GM18867 (cell line): ENCODE data around the gene MAP7.
"Not testable (repeated sequence)": the region's sequence is repeated elsewhere in the genome, so short reads cannot be mapped to it uniquely, and the experiment has no call there.

Experiments
- ATAC-seq: cut with Tn5 transposase; IDR thresholded peaks from one replicate; pipeline ENCODE4 v1.9.1; 2021; ENCODE audit warnings: mild to moderate bottlenecking, moderate library complexity; ENCODE audit not compliant: unreplicated experiment

Gene MAP7

GRCh38 chr6:136474241-136474640, 76.0 kb downstream of the MAP7 start:
- ATAC-seq: no peak

DNA sequence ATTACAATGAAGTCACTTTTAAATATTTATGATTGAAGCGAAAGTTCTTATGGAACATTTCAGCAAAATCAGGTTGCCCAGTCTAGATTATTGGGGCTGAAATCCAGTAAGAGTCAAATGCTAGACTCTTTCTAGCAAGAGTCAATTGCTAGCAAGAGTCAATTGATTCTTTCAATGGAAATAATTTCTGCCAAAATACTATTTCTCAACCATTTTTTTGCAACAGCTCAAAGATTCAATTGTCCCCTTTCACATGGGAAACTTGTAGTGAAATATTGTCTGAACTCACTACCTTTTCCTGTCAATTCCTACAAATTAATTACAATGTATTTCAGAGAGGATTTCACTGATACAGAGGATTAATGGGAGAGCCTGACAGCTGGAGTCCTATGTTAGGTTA, 78.3 kb downstream of the MAP7 start:
- ATAC-seq: no peak

GRCh38 chr6:136471372-136471771, 78.8 kb downstream of the MAP7 start:
- no peak for ATAC-seq

DNA sequence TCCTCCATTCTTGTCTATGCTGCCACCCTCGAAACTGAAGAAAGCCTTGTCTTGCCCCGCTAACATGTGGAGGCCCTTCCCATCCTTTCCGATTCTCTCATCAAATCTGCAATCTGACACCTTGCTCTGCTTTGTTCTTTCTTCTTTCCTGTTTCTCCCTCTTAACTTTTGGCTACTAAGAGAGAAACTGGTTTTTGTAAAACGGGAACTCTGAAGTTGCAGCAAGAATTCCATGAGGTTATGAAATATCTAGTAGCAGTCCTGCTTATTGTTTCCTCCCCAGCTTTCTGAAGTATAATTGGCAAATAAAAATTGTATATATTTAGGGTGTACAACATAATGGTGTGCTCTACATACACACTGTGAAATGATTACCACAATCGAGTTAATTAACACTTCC, 80.2 kb downstream of the MAP7 start:
- ATAC-seq: no peak

DNA sequence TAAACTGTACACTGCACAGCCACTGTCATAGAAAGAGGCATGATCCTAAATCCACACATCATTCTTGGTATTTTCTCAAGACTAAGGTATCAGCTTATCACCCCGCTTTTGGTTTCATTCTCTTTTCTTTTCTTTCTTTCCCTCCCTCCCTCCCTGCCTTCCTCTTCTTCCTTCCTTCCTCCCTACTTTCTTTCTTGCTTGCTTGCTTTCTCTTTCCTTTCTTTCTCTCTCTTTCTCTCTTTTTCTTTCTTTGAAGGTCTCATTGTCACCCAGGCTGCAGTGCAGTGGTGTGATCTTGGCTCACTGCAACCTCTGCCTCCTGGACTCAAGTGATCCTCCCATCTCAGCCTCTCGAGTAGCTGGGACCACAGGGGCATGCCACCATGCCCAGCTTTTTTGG, 81.1 kb downstream of the MAP7 start:
- no peak for ATAC-seq

DNA sequence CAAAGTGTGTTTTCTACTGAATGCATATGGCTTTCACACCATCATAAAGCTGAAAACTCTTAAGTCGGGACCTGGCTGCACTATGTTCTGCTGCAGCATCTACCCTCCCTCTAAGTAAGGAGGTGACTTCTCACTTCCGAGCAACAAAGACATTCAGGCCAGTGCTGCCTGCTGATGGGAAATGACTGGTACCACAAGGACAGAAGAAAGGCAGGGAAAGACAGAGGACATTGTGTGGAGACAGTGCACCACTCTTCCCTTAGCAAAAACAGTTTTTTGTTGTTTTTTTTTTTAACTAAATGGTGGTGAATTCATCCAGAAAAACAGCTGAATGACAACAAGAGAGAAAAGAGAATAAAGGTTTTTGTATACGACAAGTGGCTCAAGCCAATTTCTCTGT, 81.5 kb downstream of the MAP7 start:
- no peak for ATAC-seq

DNA sequence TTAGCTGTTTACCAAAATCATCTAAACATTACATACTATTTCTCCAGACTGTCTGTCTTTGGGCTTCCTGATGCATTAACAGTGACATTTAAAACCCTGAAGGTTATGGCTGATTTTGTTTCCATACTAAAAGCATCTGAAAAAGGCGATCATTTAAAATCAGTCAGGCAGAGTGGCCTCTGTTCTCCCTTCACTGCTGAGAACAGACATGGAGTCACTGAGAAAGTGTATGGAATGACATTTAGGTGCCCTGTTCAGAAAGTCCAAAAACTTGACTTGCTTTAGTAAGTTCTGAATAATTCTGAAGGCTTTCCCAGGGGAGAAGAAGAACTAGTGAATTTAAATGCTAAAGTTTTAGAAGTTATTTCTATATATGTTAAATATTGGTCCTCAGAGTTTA, 83.0 kb downstream of the MAP7 start:
- ATAC-seq: no peak

DNA sequence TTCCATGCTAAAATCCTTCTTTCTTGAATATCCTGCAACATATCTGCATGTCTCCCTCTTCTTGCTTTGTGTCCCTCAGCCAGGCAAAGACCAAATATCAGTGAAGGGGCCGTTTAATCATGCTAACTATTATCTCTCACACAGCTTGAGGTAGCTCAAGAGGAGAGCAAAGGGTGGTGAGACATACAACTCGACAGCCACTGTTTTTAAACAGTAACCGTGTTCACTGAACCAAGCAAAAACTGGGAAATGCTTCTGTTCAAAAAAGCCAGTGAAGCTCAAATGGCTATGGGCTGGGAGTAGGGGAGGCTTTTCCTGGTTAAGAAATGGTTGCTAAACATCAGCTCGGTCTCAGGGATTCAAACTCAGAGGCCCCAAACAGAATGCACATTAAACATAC, 83.4 kb downstream of the MAP7 start:
- no peak for ATAC-seq

- ATAC-seq: no peak
Observed at GRCh38 chr6:136465766-136466303, 84.4 kb downstream of the MAP7 start.

GRCh38 chr6:136464874-136465273, 85.3 kb downstream of the MAP7 start:
- ATAC-seq: no peak

- no peak for ATAC-seq
Observed at GRCh38 chr6:136464148-136464547, 86.1 kb downstream of the MAP7 start.

DNA sequence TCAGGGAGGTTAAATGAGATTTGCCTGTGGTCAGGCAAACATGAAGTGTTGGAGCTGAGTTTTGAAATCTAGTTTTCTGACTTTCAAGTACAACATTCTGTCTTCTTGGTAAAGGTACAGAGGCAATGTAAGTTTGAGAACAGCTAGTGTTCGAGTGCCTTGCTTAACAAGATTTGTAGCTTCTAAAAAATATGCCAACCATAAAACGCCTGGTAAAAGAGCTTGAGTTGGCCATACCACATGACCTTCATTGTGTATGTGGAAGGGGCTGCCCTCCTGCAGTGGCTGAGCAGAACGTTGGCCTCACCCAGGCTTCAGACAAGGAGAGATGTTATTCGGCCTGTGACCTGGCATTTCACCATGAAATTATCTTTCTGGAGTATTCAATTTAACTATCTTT, 86.5 kb downstream of the MAP7 start:
- no peak for ATAC-seq

DNA sequence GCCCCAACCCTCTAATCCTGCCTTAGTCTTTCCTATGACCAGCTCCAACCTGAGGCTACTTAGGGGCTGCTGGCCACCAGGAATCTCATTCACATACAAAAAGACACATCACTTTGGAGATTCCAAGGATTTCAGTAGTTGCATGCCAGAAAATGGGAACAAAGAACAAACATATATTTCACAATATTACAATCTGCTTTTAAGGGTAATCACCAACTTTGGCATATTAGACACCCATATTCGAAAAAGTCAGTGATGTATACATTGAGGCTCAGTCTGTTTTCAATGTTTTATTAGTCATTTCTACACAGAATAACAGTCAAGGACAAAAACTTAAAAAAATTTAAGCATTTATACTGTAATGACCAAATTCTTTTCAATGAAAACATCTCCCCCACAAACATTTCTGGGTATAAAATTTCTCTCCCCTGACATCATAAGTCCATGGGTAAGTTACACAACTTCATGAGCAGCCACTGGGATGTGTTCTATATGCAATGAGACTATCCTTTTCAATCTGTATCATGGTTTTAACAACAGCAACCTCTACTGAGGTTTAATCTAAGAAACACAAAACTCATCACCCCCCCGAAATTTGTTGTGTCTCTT, 103.5 kb downstream of the MAP7 start:
- ATAC-seq: no peak

DNA sequence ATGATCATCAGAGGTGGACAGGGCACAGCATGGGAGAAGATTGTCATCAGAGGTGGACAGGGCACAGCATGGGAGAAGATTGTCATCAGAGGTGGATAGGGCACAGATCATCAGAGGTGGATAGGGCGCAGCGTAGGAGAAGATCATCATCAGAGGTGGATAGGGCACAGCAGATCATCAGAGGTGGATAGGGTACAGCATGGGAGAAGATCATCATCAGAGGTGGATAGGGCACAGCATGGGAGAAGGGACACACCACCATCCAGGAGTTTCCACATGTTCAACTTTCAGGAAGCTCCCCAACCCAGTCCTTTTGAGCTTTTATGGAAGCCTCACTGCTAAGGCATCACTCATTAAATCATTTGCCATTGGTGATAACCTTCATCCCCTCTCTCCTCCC, 104.1 kb downstream of the MAP7 start:
- no peak for ATAC-seq

DNA sequence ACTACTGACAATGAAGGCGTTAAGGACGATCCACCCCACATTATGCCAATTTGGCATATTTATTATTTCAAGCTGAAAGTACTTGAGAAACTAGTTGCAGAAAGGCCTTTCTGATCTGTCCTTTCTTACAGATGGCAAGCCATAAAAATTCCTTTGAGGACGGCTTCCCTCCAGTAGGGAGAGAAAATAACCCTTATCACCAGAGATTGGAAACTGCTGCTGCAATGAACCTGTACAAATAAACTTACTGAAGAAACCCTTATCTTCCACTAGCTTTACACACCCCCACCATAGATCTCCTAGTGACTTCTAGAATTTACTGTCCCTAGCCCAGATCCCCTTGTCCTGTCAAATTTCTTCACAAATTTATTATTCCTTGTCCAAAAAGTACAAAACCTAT, 105.2 kb downstream of the MAP7 start:
- ATAC-seq: no peak

- no peak for ATAC-seq
Observed at GRCh38 chr6:136440203-136440602, 110.0 kb downstream of the MAP7 start.

GRCh38 chr6:136439514-136440190, 110.6 kb downstream of the MAP7 start:
- ATAC-seq: no peak

DNA sequence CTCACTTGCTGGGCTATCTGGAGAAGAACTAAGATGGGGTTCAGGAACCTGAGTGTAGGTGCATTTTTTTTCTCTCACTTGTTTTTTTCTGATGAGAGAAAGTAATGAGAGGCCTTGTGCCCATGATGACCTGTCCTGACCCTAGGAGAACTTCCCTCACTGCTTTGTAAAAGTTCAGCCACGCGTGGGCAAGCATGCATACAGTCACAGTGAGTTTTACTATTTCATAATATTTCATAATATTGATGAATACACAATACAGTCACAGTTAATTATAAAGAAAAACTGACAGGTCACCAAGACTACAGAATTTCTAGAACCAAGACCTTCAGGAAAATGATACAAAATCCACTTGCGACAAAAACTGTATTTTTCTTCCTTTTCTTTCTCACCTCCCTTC, 111.8 kb downstream of the MAP7 start:
- ATAC-seq: no peak

DNA sequence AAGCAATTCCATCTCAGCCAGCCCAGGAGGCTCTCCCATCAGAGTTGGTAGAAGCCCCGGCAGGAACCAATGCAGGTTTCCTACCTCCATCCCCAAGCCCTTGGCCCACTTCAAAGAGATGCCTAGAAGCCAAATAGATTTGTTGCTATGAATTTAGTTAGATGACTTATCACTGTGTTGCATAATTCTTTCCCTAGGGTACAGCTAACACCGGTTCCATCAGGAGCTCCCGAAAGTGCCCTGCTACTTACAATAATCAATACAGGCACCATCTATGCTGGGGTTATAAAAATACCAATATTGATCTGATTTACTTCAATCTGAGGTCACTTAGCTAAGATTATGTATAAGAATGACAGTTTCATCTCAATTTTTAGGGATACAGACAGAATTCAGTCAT, 113.0 kb downstream of the MAP7 start:
- no peak for ATAC-seq

- no peak for ATAC-seq
Observed at GRCh38 chr6:136435101-136435500, 115.1 kb downstream of the MAP7 start.

GRCh38 chr6:136431306-136431705, 118.9 kb downstream of the MAP7 start:
- not testable (repeated sequence) for ATAC-seq

GRCh38 chr6:136429264-136430065, 120.8 kb downstream of the MAP7 start:
- ATAC-seq: no peak
